ENCODE data around the gene ACCSL.

The ACCSL gene

GRCh38 chr11:44047931-44048431 is at the start of gene ACCSL:
TSS of gene ACCSL (plus strand) at chr11:44047981. CDS start at chr11:44048037, 56 bp downstream.
- DNase-seq (ENCODE audit: low spot score), result no peak

- DNase-seq (ENCODE audit: low spot score), result no peak
Observed at GRCh38 chr11:43998308-43998707, 49.5 kb upstream of the ACCSL start.

DNA sequence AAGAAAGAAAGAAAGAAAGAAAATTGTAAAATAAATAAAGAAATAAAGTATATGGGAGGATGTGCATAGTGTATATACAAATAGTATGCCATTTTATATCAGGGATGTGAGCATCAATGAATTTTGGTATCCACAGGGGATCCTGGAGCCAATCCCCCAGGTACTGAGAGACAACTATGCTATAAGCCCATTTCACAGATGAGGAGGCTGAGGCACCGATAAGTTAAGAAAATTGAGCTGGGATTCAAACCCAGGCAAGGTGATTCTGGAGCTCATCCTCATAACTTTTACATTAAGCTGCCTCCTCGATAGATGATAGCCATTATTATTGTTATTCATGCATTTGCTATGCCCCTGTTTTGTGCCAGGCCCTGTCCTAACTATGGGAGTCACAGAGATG is 47.0 kb upstream of the ACCSL start:
- DNase-seq (ENCODE audit: low spot score), result no peak

GRCh38 chr11:44002191-44003093 is 45.3 kb upstream of the ACCSL start:
- DNase-seq (ENCODE audit: low spot score), result no peak

DNA sequence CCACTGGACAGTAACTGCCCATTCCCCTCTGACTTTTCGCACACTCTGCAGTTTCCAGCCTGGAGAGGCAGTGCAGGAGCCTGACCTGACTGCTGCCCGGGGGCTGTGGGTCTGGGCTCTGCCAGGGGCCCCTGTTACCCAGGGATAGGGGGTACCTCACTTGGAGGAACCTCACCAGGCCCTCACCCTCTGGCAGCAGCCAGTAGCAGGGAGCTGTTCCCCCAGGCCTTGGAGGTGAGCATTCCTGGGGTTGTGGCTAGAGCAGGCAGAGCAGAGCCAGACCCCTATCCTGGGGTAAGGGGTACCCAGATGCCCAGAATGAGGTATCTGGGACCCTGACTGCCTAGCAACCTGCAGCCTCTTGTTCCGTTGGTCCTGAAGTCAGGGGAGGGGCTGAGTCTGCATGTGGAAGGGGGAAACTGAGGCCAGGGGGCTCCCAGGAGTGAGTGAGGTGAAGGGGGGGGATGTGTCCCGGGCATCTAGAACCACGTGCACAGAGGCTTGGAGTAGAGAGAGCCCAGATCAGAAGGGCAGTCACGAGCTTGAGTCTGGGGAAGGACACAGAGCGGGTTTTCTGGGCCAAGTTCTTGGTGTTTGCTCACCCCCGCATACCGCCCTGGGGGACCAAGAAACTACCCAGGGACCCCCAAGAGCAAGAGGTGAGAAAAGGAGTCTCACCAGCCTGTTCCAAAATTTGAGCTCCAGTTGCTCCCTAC is 43.9 kb upstream of the ACCSL start:
- no peak for DNase-seq (ENCODE audit: low spot score)

DNA sequence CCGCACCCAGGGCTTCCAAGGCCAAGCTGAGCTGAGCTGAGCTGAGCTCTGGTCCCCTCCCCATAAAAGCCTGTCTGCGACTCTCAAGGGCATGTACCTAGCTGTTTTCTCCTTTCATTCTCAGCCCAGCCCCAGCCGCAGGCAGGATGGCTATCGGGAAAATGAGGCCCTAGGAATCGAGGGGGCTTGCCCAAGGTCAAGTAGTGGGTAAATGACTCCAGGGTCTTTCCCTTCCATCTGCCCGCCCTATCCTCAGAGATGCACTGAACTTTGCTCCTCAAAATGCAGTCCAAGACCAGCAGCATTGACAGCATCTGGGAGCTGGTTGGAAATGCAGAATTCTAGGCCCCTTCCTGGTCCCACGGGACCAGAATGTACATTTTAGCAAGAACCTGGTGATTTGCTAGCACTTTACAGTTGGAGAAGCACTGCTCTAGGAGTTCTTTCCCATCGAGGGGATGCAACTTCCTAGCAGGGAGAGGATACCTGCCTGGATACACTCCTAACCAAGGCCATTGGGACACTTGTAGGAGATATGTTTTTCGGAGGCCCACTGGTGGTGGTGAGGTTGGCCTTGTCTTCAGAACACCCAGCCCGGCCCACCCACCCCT is 43.2 kb upstream of the ACCSL start:
- DNase-seq (ENCODE audit: low spot score), result no peak

DNA sequence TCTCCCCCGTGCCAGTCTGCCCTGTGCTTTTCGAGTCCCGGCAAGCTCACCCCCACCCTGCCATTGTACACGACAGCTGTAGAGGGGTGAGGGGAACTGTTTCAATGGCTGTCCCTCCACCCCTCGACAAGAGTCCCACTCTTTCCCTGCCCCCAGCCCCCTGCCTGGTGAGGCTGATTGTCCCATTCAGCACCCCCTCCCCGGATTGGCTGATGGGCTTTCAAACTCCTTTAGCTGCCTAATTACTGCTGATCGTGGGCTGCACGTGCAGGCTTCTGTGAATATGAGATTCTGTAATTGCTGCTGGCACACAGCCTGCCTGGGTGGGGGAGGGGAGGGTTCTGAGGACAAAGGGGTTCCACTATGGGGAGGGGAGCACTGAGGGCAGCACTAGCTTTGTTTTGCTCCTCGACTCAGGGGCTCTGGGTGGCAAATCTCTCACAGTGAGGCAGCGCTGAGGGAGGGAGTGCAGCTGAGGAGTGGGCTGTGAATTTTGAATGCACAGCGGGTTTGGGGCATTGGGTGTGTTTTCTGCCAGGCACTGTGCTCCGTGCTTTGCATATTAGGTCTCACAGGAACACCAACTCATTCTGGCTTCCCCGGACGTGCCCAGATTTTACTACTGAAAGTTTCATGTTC is 42.6 kb upstream of the ACCSL start:
- DNase-seq (ENCODE audit: low spot score), result no peak

DNA sequence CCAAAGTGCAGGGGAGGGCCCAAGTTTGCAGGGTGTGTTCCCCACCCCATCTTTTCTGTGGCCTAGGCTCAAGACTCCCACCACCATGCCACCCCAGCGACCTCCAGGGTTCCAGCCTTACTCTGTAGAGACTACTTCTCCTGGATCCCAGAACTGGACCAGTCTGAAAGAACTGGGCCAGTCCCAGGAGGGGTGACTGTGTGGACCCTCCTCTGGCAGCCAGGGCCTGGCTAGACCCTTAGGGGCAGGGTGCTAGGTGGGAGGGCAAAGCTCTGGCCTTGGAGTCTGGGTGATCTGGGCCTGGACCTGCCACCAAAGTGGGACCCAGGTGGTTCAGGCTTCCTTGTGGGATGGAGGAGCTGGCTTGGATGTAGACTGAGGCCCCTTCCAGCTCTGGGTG is 41.8 kb upstream of the ACCSL start:
- no peak for DNase-seq (ENCODE audit: low spot score)

- no peak for DNase-seq (ENCODE audit: low spot score)
Observed at GRCh38 chr11:44006917-44007361, 40.8 kb upstream of the ACCSL start.

- no peak for DNase-seq (ENCODE audit: low spot score)
Observed at GRCh38 chr11:44007481-44008087, 40.2 kb upstream of the ACCSL start.

GRCh38 chr11:44008088-44008501 is 39.7 kb upstream of the ACCSL start:
- no peak for DNase-seq (ENCODE audit: low spot score)

DNA sequence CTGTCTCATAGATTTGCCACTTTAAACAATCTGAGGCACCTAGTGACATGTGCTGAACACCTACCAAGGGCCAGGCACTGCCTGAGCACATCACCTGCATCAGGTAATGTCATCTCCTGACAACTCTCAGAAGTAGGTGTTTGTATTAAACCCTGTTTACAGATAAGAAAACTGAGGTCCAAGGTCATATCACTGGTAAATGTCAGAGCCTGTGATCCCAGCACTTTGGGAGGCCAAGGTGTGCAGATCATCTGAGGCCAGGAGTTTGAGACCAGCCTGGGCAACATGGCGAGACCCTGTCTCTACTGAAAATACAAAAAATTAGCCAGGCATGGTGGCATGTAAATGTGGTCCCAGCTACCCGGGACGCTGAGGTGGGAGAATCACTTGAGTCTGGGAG is 39.1 kb upstream of the ACCSL start:
- DNase-seq (ENCODE audit: low spot score), result no peak

- DNase-seq (ENCODE audit: low spot score), result no peak
Observed at GRCh38 chr11:44010789-44011251, 37.0 kb upstream of the ACCSL start.

GRCh38 chr11:44011797-44012196 is 36.0 kb upstream of the ACCSL start:
- no peak for DNase-seq (ENCODE audit: low spot score)

GRCh38 chr11:44014968-44015623 is 32.7 kb upstream of the ACCSL start:
- no peak for DNase-seq (ENCODE audit: low spot score)

DNA sequence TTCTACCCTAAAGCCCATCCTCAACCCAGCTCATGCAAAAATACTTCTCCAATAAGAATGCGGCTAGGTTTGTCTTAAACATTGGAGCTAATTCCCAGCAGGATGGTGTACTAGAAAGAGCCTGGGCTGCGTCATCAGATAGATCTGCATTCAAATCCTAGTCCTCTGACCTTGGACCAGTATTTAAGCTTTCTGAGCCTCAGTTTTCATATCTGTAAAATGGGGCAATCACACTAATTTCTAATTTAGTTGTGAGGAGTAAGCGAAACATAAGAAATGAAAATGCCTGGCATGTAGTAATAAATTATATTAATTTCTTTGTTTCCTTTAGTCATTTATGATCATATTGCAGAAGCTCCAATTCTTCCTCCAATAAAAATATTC is 32.2 kb upstream of the ACCSL start:
- DNase-seq (ENCODE audit: low spot score), result no peak

DNA sequence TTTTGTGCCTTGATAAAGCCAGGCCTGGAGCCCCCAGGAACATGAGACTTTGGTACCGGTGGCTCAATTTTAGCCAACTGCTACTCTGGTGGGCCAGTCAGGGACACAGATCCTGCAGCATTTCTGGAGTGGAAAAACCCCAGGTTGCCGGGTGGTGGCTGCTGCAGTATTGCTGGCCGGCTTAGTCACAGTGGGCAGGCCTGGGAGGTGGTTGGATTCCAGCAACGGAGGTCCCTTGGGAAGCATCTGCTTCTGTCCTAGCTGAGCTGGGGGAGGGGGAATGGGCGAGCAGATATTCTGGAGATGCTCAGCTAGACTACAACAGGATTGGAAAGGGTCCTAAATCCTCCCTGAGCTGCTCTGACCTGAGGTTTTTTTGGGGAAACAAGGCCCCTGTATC is 31.6 kb upstream of the ACCSL start:
- DNase-seq (ENCODE audit: low spot score), result no peak

DNA sequence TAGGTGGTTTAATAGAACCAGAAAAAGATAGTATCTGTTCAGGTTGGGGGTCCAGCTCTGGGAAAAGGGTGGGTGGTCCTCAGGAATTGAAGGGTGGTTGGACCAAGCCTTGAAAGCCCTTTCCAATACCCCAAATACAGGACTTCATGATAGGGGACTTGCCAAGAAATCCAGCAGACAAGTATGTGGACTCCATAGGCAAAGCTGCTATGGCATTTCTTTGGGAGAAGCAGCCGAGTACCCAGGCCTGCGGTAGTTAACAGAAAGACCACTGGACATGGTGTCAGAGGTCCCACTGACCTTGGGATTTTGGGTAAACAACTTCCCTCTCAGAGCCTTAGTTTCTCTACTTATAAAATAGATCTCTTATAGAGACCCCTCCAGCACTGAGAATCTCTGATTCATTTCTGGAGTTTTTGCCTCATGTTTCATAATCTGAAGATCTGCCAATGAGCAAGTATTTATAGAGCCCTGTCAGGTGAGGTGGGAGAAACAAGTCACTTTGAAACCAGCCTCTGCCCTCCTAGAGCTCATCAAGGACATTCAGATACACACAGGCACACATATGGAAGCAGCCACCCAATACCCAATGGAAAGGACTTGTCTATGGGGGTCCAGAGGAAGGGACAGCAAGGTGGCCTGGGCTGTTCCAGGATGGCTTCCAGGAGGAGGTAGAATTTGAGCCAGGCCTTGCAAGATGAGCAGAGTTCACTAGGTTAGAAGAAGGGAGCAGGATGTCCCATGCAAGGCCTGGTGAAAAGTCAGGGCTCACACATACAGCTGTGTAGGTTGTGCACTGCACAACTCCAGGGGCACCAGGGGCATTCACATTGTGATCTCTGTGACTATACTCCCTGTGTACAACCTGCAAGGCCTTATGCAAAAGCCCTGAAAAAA is 31.0 kb upstream of the ACCSL start:
- no peak for DNase-seq (ENCODE audit: low spot score)

DNA sequence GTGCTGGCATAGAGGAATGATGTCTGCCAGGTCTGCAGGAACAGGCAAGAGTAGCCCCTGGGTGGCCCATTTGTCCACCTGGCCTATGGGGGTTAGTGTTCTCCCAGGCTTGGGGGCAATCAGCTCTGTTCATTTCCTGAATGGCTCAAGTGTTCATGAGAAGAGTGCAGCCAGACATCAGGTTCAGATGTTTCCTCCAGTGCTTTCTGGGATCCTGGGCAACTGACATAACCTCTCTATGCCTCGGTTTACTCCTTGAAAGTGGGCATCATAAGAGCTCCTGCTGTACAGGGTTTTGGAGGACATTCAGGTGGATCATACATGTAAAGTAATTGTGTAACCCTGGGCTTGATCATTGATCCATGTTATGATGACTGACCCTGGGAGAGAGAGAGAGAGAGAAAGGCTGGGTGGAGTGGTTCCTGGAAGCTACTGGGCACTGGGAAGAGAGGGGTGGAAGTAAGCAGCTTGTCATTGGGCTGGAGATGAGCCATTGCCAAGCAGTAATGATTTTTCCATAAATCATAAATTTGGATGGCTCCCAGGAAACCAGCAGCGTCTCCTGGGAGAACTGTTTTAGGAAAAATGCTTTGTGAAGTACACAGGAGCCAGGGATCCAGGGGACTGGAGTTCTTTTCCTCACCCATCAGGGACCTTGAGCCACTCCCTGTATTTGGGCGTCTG is 30.2 kb upstream of the ACCSL start:
- DNase-seq (ENCODE audit: low spot score), result no peak

Data from hematopoietic multipotent progenitor cell treated with erythropoietin and hydrocortisone succinate and interleukin-3 and kit ligand, for 15 days (in vitro differentiated cells).